Measurements from ENCODE around the gene DHRSX. TPM values are rescaled to one million over a fixed set of nuclear protein-coding genes. Genes with fewer than 3 reads are reported as not detected.

DHRSX gene
- polyA plus RNA-seq, 1 donor from 2014 or later: 15.7 TPM

DNA sequence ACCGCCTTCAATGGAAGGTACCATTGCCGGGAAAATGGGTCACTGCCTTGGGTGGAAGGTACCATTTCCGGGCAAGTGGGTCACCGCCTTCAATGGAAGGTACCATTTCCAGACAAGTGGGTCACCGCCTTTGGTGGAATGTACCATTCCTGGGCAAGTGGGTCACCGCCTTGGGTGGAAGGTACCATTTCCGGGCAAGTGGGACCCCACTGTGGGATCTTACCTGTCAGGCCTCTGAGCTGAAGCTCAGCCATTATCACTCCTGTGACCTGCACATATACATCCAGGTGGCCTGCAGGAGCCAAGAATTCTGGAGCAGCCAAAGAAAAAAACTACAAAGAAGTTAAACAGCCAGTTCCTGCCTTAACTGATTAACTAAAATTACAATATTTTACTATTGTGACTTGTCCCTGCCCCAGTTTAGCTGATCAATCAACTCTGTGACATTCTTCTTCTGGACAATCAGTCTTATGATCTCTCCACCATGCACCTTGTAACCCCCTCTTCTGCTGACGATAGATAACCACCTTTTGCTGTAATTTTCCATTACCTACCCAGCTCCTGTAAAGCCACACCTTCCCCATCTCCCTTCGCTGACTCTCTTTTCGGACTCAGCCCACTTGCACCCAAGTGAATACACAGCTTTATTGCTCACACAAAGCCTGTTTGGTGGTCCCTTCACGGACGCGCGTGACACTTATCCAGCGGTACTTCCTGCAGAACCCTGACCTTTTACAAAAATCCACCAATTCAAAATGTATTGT is 313.2 kb downstream of the DHRSX start:
- Histone ChIP-seq H3K36me3 (ENCODE audit: insufficient read depth, low read length) (no peaks in the 10 kb centered on the region), H3K9me2 (ENCODE audit: insufficient read depth, low read length) (no peaks in the 10 kb centered on the region), H3K9ac (ENCODE audit: low read length) (no peak overlapping the region), H3K79me2 (replicated peaks; ENCODE audit: insufficient read depth, low read length) (no peaks in the 10 kb centered on the region), H3F3A (ENCODE audit: insufficient read depth, low read length, poor library complexity, severe bottlenecking) (no peaks in the 10 kb centered on the region), H4K20me1 (ENCODE audit: insufficient read depth) (no peaks in the 10 kb centered on the region), H3K4me3 (ENCODE audit: low read length) (no peak overlapping the region), H3K27me3 (ENCODE audit: insufficient read depth, low read depth, low read length) (no peaks in the 10 kb centered on the region), H3K9me3 (ENCODE audit: low read length) (peaks cover 11% of the 10 kb centered on the region), H3K4me2 (ENCODE audit: low read length) (no peak overlapping the region), H3K27ac (ENCODE audit: low read length) (no peak overlapping the region), H2AFZ (ENCODE audit: low read depth, low read length) (no peak overlapping the region)
- no peak for TF ChIP-seq RAD21 (conservative IDR thresholded peaks at IDR 0.05)
- TF ChIP-seq POLR2AphosphoS5 (IDR thresholded peaks at IDR 0.05): no peak
- TF ChIP-seq MXI1 (conservative IDR thresholded peaks at IDR 0.05; ENCODE audit: poor library complexity, severe bottlenecking): no peak
- TF ChIP-seq EZH2 (IDR thresholded peaks at IDR 0.05; ENCODE audit: borderline replicate concordance, insufficient read depth, low read length, poor library complexity, severe bottlenecking): no peak
- TF ChIP-seq, protein P1, sequence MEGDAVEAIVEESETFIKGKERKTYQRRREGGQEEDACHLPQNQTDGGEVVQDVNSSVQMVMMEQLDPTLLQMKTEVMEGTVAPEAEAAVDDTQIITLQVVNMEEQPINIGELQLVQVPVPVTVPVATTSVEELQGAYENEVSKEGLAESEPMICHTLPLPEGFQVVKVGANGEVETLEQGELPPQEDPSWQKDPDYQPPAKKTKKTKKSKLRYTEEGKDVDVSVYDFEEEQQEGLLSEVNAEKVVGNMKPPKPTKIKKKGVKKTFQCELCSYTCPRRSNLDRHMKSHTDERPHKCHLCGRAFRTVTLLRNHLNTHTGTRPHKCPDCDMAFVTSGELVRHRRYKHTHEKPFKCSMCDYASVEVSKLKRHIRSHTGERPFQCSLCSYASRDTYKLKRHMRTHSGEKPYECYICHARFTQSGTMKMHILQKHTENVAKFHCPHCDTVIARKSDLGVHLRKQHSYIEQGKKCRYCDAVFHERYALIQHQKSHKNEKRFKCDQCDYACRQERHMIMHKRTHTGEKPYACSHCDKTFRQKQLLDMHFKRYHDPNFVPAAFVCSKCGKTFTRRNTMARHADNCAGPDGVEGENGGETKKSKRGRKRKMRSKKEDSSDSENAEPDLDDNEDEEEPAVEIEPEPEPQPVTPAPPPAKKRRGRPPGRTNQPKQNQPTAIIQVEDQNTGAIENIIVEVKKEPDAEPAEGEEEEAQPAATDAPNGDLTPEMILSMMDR (IDR thresholded peaks at IDR 0.05; ENCODE audit: poor library complexity, severe bottlenecking): no peak

DNA sequence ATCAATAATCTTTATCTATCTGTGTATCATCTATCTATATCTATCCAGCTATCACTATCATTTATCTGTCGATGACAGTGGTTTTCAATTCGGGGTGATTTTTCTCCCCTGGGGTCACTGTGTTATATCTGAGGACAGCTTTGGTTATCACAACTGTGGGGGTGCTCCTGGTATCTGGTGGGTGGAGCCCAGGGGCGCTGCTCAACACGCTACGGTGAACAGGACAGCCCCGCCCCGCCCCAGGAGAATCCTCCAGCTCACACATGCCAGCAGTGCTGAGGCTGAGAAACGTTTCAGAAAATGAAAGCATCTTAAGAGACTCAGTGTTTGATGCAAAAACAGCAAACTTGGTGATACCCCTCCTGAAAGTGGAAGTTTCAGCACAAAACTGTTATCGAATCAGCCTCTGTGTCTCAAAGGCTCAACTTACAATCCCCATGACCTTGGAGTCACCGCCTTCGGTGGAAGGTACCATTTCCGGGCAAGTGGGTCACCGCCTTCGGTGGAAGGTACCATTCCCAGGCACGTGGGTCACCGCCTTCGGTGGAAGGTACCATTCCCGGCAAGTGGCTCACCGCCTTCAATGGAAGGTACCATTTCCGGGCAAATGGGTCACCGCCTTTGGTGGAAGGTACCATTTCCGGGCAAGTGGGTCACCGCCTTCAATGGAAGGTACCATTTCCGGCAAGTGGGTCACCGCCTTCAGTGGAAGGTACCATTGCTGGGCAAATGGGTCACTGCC is 315.3 kb downstream of the DHRSX start:
- no peak overlapping the region for H3K9ac ChIP-seq (ENCODE audit: low read length)
- no peaks in the 10 kb centered on the region for H3K79me2 ChIP-seq (replicated peaks; ENCODE audit: insufficient read depth, low read length)
- no peak overlapping the region for H3K4me2 ChIP-seq (ENCODE audit: low read length)
- H4K20me1 ChIP-seq (ENCODE audit: insufficient read depth): no peaks in the 10 kb centered on the region
- no peak for TF ChIP-seq EZH2 (IDR thresholded peaks at IDR 0.05; ENCODE audit: borderline replicate concordance, insufficient read depth, low read length, poor library complexity, severe bottlenecking)
- H3F3A ChIP-seq (ENCODE audit: insufficient read depth, low read length, poor library complexity, severe bottlenecking): no peaks in the 10 kb centered on the region
- H3K36me3 ChIP-seq (ENCODE audit: insufficient read depth, low read length): no peaks in the 10 kb centered on the region
- H2AFZ ChIP-seq (ENCODE audit: low read depth, low read length): no peak overlapping the region
- H3K4me3 ChIP-seq (ENCODE audit: low read length): no peak overlapping the region
- H3K27me3 ChIP-seq (ENCODE audit: insufficient read depth, low read depth, low read length): no peaks in the 10 kb centered on the region
- H3K9me2 ChIP-seq (ENCODE audit: insufficient read depth, low read length): no peaks in the 10 kb centered on the region
- no peak overlapping the region for H3K27ac ChIP-seq (ENCODE audit: low read length)
- peaks cover 11% of the 10 kb centered on the region for H3K9me3 ChIP-seq (ENCODE audit: low read length)

DNA sequence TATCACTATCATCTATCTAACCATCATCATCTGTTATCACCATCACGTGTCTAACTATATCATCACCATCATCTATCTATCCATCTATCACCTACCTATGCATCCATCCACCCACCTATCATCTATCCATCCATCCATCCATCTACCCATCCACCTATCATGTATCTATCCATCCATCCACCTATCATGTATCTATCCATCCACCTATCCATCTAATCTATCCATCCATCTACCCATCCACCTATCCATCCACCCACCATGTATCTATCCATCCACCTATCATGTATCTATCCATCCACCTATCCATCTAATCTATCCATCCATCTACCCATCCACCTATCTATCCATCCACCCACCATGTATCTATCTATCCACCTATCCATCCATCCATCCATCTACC is 316.7 kb downstream of the DHRSX start:
- no peak overlapping the region for H3K27ac ChIP-seq (ENCODE audit: low read length)
- H3K4me2 ChIP-seq (ENCODE audit: low read length): no peak overlapping the region

More for the DNA sequence above, 316.7 kb downstream of the DHRSX start:
- no peak overlapping the region for H3K9ac ChIP-seq (ENCODE audit: low read length)
- no peaks in the 10 kb centered on the region for H3K27me3 ChIP-seq (ENCODE audit: insufficient read depth, low read depth, low read length)
- no peaks in the 10 kb centered on the region for H3K79me2 ChIP-seq (replicated peaks; ENCODE audit: insufficient read depth, low read length)
- peaks cover 11% of the 10 kb centered on the region for H3K9me3 ChIP-seq (ENCODE audit: low read length)
- no peak overlapping the region for H2AFZ ChIP-seq (ENCODE audit: low read depth, low read length)
- H3K4me3 ChIP-seq (ENCODE audit: low read length): no peak overlapping the region
- H3K9me2 ChIP-seq (ENCODE audit: insufficient read depth, low read length): no peaks in the 10 kb centered on the region
- TF ChIP-seq, protein P1 (IDR thresholded peaks at IDR 0.05; ENCODE audit: poor library complexity, severe bottlenecking): no peak
- no peak for TF ChIP-seq EZH2 (IDR thresholded peaks at IDR 0.05; ENCODE audit: borderline replicate concordance, insufficient read depth, low read length, poor library complexity, severe bottlenecking)
- TF ChIP-seq MXI1 (conservative IDR thresholded peaks at IDR 0.05; ENCODE audit: poor library complexity, severe bottlenecking): no peak
- TF ChIP-seq RAD21 (conservative IDR thresholded peaks at IDR 0.05): no peak
- no peak for TF ChIP-seq TAF1 (IDR thresholded peaks at IDR 0.05; ENCODE audit: low read depth)
- TF ChIP-seq POLR2AphosphoS5 (IDR thresholded peaks at IDR 0.05): no peak
- TF ChIP-seq EP300 (conservative IDR thresholded peaks at IDR 0.05; ENCODE audit: poor library complexity, severe bottlenecking): no peak
- no peaks in the 10 kb centered on the region for H3K36me3 ChIP-seq (ENCODE audit: insufficient read depth, low read length)
- H3F3A ChIP-seq (ENCODE audit: insufficient read depth, low read length, poor library complexity, severe bottlenecking): no peaks in the 10 kb centered on the region
- no peaks in the 10 kb centered on the region for H4K20me1 ChIP-seq (ENCODE audit: insufficient read depth)

Measured in neural cell (in vitro differentiated cells).